HT1080 (cell line): ENCODE measurements around the gene H2BK1. TPM values are rescaled to one million over a fixed set of nuclear protein-coding genes. Genes with fewer than 3 reads are reported as not detected.

Source experiments
- DNase-seq: peaks from one replicate; pipeline ENCODE4 v3.0.0-alpha.2; 2015; ENCODE audit warnings: low read depth
- total RNA-seq: library from RNA; depleted of rRNA; stranded (reverse); fragments of >200 nt; shearing (Covaris generic); gene quantifications from 2 replicates; pipeline ENCODE4 v1.2.3, GENCODE V29; 2014

H2BK1 gene
- total RNA-seq, 1 experiment from 2014 or later, result not detected

- DNase-seq, result no peak
Observed at GRCh38 chr7:151179946-151180345, 30.3 kb downstream of the H2BK1 start.

GRCh38 chr7:151179287-151179860 is 30.9 kb downstream of the H2BK1 start:
- DNase-seq, result no peak

- DNase-seq, result no peak
Observed at GRCh38 chr7:151178831-151179230, 31.5 kb downstream of the H2BK1 start.

GRCh38 chr7:151178236-151178635 is 32.1 kb downstream of the H2BK1 start:
- DNase-seq, result no peak

- no peak for DNase-seq
Observed at GRCh38 chr7:151177310-151177709, 33.0 kb downstream of the H2BK1 start.

- no peak for DNase-seq
Observed at GRCh38 chr7:151176401-151176800, 33.9 kb downstream of the H2BK1 start.

- DNase-seq, result no peak
Observed at GRCh38 chr7:151175793-151176311, 34.4 kb downstream of the H2BK1 start.

- no peak for DNase-seq
Observed at GRCh38 chr7:151175047-151175792, 35.1 kb downstream of the H2BK1 start.

GRCh38 chr7:151174246-151175046 is 35.8 kb downstream of the H2BK1 start:
- DNase-seq, result no peak

GRCh38 chr7:151173386-151174245 is 36.7 kb downstream of the H2BK1 start:
- no peak for DNase-seq

- DNase-seq, result peak; percentile 65
Observed at GRCh38 chr7:151172273-151173141, 37.8 kb downstream of the H2BK1 start.

GRCh38 chr7:151168787-151169162 is 41.5 kb downstream of the H2BK1 start:
- no peak for DNase-seq

- DNase-seq, result no peak
Observed at GRCh38 chr7:151168003-151168786, 42.1 kb downstream of the H2BK1 start.

- no peak for DNase-seq
Observed at GRCh38 chr7:151167197-151167961, 42.9 kb downstream of the H2BK1 start, which contains the start of gene GBX1. TSS of gene GBX1 (minus strand) at chr7:151167694. CDS start at chr7:151167548, 146 bp downstream.

- DNase-seq, result no peak
Observed at GRCh38 chr7:151166629-151167196, 43.6 kb downstream of the H2BK1 start.

- DNase-seq, result no peak
Observed at GRCh38 chr7:151161757-151162156, 48.5 kb downstream of the H2BK1 start.
